HG03378 (cell line): Measurements from ENCODE around the gene PRSS53.

ENCODE experiments used
- ATAC-seq: cut with Tn5 transposase; IDR thresholded peaks from one replicate; pipeline ENCODE4 v1.9.1; 2021; ENCODE audit warnings: mild to moderate bottlenecking, moderate library complexity; ENCODE audit not compliant: unreplicated experiment

The PRSS53 gene

DNA sequence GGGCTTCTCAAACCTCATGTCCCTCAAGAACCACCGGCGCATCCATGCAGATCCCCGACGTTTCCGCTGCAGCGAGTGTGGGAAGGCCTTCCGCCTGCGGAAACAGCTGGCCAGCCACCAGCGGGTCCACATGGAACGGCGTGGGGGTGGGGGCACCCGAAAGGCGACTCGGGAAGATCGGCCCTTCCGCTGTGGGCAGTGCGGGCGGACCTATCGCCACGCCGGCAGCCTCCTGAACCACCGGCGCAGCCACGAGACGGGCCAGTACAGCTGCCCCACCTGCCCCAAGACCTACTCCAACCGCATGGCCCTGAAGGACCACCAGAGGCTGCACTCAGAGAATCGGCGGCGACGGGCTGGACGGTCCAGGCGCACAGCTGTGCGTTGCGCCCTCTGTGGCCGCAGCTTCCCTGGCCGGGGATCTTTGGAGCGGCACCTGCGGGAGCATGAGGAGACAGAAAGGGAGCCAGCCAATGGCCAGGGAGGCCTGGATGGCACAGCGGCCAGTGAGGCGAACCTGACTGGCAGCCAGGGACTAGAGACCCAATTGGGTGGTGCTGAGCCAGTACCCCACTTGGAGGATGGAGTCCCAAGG is 8.6 kb downstream of the PRSS53 start:
- ATAC-seq: no peak

DNA sequence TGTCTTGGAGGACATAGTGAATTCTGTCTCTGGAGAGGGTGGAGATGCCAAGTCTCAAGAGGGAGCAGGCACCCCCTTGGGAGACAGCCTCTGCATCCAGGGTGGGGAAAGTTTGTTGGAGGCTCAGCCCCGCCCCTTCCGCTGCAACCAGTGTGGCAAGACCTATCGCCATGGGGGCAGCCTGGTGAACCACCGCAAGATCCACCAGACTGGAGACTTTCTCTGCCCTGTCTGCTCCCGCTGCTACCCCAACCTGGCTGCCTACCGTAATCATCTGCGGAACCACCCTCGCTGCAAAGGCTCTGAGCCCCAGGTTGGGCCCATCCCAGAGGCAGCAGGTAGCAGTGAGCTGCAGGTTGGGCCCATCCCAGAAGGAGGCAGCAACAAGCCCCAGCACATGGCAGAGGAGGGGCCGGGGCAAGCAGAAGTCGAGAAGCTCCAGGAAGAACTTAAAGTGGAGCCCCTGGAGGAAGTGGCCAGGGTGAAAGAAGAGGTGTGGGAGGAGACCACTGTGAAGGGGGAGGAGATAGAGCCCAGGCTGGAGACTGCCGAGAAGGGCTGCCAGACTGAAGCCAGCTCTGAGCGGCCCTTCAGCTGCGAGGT is 9.3 kb downstream of the PRSS53 start:
- ATAC-seq: no peak

DNA sequence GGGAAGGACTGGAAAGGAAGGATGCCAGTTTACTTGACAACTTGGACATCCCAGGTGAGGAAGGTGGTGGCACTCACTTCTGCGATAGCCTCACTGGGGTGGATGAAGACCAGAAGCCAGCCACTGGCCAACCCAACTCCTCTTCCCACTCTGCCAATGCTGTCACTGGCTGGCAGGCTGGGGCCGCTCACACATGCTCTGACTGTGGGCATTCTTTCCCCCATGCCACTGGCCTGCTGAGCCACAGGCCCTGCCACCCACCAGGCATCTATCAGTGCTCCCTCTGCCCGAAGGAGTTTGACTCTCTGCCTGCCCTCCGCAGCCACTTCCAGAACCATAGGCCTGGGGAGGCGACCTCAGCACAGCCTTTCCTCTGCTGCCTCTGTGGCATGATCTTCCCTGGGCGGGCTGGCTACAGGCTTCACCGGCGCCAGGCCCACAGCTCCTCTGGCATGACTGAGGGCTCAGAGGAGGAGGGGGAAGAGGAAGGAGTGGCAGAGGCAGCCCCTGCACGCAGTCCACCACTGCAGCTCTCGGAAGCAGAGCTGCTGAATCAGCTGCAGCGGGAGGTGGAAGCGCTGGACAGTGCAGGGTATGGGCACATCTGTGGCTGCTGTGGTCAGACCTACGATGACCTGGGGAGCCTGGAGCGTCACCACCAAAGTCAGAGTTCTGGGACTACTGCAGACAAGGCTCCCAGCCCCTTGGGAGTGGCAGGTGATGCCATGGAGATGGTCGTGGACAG is 10.0 kb downstream of the PRSS53 start:
- ATAC-seq: no peak

DNA sequence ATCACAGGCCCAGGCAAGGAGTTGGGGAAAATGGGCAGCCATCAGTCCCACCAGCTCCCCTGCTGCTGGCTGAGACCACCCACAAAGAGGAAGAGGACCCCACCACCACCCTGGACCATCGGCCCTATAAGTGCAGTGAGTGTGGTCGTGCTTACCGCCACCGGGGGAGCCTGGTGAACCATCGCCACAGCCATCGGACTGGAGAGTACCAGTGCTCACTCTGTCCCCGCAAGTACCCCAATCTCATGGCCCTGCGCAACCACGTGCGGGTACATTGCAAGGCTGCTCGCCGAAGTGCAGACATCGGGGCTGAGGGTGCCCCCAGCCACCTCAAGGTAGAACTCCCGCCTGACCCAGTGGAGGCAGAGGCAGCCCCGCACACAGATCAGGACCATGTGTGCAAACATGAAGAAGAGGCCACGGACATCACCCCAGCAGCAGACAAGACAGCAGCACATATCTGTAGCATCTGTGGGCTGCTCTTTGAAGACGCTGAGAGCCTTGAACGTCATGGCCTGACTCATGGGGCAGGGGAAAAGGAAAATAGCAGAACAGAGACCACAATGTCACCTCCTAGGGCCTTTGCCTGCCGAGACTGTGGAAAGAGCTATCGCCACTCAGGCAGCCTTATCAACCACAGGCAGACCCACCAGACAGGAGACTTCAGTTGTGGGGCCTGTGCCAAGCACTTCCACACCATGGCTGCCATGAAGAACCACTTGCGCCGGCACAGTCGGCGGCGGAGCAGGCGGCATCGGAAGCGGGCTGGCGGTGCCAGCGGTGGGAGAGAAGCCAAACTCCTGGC is 10.9 kb downstream of the PRSS53 start:
- ATAC-seq: no peak

DNA sequence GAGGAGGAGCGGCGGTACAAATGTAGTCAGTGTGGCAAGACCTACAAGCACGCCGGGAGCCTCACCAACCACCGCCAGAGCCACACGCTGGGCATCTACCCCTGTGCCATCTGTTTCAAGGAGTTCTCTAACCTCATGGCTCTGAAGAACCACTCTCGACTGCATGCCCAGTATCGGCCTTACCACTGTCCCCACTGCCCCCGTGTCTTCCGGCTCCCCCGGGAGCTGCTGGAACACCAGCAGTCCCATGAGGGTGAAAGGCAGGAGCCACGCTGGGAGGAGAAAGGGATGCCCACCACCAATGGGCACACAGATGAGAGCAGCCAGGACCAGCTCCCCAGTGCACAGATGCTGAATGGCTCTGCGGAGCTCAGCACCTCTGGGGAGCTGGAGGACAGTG is 11.7 kb downstream of the PRSS53 start:
- ATAC-seq: no peak

DNA sequence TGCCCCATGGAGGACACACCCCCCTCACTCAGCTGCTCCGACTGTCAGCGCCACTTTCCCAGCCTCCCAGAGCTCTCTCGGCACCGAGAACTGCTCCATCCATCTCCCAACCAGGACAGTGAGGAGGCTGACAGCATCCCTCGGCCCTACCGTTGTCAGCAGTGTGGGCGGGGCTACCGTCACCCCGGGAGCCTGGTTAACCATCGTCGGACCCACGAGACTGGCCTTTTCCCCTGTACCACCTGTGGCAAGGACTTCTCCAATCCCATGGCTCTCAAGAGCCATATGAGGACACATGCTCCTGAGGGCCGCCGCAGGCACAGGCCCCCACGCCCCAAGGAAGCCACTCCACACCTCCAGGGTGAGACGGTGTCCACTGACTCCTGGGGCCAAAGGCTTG is 12.4 kb downstream of the PRSS53 start:
- no peak for ATAC-seq

DNA sequence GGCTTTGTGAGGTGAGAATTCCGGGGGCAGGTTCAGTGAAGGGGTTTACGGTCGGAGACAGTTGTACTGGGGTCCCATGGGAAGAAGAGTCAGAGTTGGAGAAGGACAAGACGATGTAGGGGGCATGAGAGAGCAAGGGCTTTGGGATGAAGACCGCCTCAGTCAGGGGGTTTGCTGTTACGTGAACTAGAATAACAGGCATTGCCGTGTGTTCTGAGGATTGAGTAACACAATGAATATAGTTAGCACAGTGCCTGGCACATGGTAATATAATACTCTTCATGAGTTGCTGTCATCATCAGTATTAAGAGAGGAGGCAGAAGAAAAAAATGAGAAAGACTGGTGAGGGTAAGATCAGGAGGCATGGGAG is 13.9 kb downstream of the PRSS53 start:
- ATAC-seq: no peak

DNA sequence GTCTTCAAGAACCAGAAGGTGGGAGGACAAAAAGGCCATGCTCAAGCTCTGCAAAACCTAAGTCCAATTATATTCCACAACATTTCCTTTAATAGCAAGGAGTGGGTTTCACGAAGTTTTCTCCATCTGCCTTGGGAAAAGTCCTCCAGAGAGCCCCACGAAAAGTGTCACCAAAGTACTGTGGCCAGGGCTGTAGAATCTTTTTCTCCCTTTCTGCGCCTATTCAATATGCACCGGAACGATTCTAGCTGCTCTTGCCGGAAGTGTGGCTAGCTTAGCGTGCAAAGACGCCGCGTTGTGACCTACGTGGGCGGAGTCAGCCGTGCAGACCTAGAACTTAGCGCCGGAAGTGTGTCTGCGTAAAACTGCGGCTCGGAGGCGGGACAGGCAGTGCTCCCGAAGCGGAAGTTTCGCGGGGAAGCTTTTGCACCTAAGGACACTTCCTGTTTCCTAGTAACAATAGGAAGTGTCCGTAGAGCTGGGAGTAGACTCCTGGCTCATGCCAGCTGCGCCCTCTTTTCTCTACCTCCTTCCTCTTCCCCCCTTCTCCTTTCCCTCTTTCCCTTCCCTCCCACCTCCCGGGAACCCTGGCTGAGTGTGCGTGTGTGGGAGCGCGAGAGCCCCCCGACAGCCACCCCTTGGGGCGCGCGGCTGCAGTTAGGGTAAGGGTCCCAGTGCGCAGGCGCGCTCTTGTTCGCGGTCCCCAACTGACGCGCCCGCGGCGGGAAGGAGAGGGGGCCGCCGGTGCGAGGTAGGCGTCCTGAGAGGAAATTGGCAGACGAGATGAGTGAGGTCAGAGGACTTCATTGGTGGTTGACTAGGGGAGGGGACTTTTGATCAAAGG is 14.6 kb downstream of the PRSS53 start, which contains the start of the genes ZNF646 and ZNF668:
Gene ZNF646, plus strand, starts transcription at position 453 of the 844 bp plus-strand sequence. CDS start 1,903 bp downstream, outside the sequence.
Gene ZNF668, minus strand, starts transcription at position 271 of the 844 bp plus-strand sequence. CDS start 9,781 bp downstream, outside the sequence.
- ATAC-seq: peak; percentile 57

DNA sequence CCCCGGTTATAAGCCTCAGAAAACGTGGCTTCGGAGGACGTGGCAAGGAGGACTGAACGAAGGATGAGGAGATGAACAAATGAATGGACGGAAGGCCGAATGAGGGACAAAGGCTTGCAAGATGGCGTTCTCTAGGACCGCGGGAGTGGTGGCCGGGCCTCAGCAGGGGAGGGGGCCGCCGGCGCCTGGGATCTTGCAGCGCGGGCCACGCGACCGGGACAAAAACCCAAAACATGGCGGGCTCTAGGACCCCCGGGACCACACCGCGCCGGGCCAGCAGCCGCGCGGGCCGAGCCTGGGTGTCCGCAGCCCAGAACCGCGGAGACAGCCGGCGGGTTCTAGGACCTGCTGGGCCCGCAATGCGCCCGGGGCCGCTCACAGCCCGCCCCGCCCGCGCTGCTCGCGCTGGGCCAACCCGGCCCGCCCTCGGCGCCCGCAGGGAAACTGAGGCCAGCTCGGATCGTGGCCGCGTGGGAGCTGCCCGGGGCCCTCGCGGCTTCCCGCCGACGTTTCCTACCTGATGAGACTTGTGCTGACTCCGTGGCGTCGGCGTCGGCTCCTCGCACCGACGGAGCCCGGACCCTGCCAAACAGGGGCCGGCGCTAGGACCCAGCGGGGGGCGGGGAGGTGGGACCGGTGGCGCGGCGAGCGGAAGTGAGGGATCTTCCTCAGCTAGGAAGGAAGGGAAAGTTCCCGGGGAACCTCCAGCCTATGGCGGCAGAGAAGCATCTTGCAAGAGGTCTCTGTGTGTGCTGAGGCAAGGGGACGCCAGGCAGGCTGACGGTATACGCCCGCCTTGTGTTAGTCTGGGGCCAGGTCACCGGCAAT is 15.4 kb downstream of the PRSS53 start:
- peak; percentile 52 for ATAC-seq

DNA sequence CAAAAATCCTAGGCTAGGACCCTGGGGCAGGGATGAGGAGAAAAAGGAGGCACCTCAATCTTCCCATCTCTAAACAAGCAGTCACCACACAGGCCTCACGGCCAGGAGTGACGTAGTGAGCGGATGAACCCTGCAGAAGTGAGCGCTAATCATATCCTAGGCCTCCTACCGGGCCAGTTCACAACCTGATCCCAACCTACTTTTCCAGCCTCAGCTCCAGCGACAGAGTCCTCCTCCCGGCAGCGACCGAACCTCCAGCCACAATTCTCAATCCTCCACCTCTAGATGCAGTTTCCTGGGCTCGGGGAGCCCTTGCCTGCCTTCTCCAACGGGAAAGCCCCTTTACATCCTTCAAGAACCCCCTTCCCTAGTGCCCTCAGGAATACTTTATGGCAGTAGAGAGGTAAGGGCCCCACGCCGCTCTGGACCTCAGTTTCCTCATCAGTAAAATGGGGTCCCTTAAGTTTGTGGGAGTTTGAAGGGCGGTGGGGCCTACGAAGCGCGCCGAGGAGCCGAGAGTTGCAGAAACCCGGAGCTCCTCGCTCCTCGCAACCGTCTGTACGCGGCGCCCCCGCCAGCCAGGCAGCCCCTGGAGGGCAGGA is 16.1 kb downstream of the PRSS53 start:
- no peak for ATAC-seq

DNA sequence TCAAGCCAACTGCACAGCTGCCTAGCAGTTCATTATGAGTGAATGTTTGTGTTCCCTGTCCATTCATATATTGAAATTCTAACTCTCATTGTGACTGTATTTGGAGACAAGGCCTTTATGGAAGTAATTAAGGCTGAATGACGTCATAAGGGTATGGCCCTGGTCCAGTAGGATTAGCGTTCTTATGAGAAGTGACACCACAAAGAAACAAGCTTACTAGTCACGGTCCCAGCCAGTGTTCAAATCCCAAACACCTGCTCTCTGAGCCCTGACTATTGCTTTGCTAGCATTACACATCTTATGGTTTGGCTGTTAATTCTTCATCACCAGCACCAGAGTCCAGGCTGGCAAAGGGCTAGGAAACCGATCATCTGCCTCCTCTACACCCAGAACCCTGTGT is 16.9 kb downstream of the PRSS53 start:
- ATAC-seq: no peak

DNA sequence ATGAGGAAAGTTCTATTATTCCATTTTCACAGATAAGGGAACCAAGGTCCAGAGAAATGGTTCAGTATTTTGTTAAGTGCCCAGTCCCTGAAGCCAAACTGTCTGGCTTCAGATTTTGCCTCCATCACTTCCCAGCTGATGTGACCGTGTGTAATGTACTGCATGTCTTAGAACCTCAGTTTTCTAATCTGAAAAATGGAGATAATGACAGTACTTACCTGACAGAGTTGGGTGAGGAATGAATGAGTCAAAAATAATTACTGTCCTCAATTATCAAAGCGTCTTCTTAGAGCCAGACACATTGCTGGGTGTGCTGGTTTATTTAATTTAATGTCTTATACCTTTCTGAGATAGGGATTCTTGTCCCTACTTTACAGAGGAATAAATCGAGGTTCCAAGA is 21.4 kb downstream of the PRSS53 start:
- ATAC-seq: no peak

DNA sequence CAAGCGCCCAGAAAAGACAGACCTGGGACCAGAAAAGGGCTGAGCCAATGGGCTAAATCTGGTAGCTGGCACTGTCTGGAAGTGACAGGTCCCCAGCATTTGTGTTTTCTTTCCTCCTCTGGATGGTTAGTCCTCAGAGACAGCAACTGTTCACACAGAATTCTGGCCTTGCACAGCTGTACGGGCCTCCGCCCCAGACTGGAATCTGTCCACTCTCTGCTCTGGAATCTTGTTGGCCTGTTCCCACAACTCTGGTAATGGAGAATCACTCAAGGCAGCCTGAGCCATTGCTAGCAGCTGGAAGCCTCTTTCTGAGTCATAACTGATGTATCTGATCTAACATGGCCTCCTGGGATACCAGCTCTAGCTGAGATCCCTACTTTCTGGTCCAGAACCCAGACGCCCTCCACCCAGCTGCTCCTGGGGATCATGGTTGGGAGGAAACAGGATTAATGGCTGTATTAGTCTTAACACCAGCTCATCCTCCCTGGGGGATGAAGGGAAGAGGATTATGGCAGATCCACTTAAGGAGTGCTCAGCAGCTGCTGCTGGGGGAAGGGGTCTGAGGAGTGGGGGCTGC is 23.8 kb downstream of the PRSS53 start:
- ATAC-seq: no peak

DNA sequence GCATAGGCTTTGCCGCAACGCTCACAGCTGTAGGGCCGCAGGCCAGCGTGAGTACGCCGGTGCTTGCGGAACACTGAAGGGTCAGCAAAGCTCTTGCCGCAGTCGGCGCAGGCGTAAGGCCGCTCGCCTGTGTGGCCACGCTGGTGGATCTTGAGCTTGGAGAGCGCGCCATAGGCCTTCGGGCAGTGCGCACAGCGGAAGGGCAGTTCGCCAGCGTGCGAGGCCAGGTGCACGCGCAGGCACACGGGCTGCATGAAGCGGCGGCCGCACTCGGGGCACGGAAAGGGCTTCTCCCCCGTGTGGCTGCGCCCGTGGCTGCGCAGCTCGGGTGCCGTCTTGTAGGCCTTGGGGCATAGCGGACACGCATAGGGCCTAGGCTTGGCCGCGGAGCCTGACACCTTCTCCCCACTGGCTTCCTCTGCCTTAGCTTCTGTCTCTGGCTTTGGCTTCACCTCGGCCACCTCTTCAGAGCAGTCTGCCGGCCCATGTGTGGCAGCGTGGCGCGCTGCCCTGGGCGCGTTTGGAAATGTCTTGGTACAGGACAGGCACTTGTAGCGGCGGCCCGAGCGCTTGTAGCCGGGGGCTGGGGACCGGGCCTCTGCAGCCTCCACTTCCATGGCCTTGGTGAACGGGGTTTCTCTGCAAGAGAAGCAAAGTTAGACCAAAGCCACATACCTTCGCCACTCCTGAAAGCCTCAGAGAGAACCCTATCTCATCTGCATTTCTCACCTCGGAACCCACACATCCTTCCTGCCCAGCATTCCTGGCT is 24.7 kb downstream of the PRSS53 start:
- ATAC-seq: no peak

DNA sequence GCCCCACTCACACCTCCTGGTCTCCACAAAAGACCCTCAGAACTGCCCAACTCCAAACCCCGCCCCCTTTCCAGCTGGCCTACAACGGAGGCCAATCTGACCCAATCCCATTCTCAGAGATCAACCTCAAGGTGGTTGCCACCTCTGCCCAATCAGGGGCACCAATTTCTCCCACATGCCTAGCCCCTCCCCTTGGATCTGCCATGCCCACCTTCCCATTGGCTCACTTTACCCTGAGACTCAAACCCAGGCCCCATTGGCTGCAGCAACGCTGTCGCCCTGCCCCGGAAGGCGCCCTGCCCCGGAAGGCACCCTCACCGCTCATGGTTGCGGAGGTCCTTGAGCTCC is 25.3 kb downstream of the PRSS53 start:
- no peak for ATAC-seq

DNA sequence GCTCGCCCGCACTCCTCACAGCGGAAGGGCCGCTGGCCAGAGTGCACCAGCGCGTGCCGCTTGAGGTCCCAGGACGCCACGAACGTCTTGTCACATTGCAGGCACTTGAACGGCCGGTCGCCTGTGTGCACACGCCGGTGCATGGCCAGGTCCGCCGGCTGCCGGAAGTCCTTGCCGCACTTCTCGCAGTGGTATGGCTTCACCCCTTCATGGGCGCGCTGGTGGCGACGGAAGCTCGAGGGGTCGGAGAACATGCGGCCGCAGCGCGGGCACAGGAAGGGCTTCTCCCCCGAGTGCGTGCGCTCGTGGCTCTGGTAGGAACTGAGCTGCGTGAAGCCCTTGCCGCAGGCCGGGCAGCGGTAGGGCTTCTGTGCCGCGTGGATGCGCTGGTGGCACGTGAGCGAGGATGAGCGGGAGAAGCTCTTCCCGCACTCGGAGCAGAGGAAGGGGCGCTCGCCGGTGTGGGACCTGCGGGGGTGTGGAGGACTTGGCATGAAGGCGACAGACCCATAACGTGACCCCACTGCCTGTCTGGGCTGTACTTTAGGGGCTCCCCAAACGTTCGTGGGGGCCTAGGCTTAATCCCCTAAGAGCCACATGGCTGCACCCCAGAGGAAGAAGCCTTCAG is 26.8 kb downstream of the PRSS53 start:
- ATAC-seq: no peak

DNA sequence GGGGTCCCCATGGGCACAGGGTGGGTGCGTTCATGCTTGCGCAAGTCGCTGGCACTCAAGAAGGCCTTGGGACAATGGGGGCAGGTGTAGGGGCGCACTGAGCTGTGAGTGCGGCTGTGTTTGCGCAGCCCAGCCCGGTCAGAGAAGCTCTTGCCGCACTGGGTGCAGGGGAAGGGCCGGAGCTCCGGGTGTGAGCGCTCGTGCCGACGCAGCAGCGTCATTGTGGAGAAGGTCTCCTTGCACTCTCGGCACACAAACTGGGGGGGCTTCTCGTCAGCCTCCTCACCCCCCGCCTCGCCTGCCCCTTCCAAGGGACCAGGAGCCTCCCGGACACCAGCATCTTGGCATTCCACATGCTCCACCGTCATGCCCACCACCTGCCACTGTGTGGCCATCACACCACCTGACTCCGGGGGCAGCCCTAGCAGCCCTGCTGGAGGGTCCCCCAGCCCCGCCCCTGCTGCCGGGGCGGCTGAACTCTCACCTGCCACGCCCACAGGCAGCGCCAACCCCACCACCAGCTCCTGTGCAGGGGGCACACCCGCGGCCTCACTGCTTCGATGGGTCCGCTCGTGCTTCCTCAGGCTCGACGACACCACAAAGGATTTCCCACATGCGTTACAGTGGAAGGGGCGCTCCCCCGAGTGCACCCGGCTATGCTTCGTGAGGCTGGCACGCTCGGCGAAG is 27.5 kb downstream of the PRSS53 start:
- no peak for ATAC-seq
